GM18508 (cell line): Measurements from ENCODE around the gene COA7.
A peak's percentile ranks its signal among the peaks of the same experiment; 100 is the strongest.
"Not testable (repeated sequence)": the region's sequence is repeated elsewhere in the genome, so short reads cannot be mapped to it uniquely, and the experiment has no call there.

Experiments used
- ATAC-seq: cut with Tn5 transposase; IDR thresholded peaks from one replicate; pipeline ENCODE4 v1.9.1; 2021; ENCODE audit warnings: moderate number of reproducible peaks; ENCODE audit not compliant: insufficient read depth, unreplicated experiment

Gene COA7

DNA sequence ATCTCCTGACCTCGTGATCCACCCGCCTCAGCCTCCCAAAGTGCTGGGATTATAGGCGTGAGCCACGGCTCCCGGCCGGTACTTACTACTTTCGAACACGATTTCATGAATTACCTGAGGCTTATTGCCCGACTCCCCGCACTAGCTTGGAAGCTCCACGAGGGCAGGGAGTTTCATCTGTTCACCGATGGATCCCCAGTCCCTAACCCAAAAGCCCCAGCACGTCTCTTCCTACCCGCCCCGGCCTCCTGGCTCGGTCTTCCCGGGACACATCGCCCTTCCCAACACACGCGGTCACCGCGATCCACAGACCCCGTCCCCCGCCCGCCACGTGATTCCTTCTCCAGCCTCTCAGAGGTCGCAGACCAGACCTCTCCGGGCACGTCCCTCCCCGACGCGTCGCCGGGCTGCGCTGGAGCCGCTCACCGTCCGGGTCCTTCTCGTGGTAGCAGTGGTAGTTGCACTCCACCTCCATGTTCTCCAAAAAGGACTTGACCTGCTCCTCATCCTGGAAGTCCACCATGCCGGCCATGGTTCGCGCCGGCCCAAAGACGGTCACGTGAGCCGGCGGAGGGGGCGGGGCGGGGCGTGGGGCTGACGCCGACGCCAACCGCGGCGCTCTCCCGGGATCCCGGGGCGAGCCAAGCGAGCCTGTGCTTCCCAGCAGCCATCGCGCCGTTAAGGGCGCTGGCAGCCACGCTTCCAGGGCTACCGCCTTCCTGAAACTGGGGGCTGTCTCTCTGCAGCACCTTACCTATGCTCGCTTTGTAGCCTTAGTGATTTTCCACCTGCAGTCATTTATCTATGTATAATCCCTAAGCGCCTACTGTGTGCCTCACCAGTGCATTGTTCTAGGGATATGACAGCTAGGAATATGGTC lies at the start of gene COA7:
TSS of gene COA7 (minus strand) at position 553 of the 880 bp plus-strand sequence. CDS start at position 532, 21 bp downstream.
- no peak for ATAC-seq

DNA sequence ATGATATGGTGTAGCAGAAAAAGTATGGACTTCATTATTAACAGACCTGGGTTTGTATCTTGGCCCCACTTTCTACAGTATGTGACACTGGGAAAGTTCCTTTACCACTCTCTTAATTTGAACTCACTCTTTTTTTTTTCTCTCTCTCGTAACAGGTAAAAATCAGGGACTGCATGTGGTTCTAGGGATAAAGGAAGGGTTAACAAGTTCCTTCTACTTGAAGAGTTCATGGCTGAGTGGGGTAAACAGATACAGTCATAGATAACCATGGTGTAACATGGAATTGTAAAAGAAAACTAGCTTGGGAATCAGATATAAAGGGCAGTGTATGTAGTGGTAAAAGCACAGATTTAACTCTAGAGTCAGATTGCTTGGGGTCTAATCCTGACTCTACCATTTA lies 49.3 kb upstream of the COA7 start:
- no peak for ATAC-seq

DNA sequence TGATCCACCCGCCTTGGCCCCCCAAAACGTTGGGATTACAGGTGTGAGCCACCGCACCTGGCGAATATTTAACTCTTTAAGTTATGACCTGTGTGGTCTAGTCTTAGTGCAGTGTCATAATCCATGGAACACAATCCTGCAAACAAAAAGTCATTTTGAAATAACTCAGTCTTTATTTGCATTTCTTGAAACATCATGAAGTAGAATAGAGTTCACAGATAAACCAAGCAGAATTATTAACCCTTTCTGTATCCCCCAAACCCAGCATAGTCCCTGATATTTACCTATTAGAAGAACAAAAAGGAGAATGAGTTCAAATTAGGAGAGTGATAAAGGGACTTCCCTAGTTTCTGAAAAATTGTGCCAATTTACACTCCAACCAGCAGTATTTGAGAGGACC lies 48.0 kb upstream of the COA7 start:
- ATAC-seq = no peak

DNA sequence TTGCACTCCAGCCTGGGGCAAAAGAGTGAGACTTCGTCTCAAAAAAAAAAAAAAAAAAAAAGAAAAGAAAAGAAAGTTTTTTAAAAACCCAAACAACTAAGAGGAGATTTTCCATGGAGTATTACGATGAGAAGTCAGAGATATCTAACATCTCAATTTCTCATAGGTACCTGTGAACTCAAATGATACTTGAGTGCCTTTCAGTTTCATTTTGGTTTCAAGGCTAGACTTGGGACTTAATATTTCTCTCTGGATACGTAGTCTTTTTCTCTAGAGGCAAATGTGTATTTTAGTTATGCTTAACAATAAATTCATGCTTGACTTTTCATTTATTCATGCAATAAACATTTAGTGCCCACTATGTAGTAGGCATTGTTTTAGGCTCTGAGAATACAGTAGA lies 43.1 kb upstream of the COA7 start:
- no peak for ATAC-seq

DNA sequence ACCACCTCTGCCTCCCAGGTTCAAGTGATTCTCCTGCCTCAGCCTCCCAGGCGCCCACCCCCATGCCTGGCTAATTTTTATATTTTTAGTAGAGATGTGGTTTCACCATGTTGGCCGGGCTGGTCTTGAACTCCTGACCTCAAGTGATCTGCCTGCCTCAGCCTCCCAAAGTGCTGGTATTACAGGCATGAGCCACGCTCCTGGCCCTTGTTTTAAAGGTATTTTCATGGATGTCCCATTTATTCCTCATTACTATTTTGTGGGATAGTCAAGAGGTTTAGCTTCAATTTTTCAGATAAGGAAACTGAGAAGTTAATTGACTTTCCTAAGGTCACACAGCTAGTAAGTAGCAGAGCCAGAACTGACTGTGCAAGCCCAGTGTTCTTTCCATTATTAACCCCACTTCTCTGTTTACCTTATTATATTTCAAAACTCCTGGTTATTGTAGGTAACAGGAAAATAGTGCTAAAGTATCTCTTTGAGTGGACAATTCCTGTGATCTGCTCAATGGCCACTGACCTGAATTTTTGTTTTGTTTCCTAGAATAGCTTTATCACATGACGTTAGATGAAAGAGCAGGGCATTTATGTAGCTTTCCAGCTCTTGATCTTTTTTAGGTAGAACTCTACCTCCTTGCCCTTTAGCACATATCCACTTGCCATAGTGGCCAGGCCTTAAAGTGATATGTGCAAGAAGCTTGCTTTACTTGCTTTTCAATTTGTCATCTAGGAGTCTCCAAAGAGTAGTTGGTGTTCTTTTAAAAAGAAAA lies 41.7 kb upstream of the COA7 start:
- no peak for ATAC-seq

DNA sequence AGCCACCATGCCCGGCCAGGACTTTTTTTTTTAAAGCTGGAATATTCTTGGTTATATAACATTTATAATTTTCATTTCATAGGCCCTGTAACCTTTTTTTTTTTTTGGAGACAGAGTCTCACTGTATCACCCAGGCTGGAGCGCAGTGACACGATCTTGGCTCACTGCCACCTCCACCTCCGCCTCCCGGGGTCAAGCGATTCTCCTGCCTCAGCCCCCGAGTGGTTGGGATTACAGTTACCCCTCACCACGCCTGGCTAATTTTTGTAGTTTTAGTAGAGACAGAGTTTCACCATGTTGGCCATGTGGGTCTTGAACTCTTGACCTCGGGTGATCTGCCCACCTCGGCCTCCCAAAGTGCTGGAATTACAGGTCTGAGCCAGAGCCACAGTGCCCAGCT lies 40.7 kb upstream of the COA7 start:
- ATAC-seq = no peak

DNA sequence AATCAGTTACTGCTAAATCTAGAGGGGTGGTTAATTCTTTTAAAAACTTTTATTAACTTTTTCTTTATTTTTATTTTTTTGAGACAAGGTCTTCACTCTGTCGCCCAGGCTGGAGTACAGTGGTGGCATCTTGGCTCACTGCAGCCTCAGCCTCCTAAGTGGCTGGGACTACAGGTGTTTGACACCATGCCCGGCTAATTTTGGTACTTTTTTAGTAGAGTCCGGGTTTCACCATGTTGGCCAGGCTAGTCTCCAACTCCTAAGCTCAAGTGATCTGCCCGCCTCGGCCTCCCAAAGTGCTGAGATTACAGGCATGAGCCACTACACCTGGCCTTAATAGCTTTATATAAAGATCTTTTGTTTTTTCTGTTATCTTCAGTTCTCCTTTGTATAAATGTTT lies 40.0 kb upstream of the COA7 start:
- no peak for ATAC-seq

DNA sequence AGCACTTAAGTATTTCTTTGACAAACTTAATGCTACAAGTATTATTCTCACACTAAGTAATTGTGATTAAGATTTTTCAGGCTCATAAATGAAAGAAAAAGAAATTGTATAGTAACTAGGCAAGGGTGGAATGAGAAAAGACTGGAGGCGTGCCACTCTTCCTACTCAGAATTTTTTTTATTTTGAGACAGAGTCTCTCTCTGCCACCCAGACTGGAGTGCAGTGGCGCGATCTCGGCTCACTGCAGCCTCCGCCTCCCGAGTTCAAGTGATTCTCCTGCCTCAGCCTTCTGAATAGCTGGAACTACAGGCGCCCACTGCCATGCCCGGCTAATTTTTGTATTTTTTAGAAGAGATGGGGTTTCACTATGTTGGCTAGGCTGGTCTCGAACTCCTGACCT lies 37.2 kb upstream of the COA7 start:
- not testable (repeated sequence) for ATAC-seq

DNA sequence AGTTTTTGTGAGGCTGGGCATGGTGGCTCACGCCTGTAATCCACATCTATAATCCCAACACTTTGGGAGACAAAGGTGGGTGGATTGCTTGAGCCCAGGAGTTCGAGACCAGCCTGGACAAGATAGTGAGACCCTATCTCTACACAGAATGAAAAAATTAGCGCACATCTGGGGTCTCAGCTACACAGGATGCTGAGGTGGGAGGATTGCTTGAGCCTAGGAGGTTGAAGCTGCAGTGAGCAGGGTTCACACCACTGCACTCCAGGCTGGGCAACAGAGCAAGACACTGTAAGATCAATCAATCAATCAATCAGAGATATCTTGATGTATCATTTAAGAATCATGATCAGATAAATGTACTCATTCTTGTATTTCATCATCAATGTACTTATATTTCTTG lies 35.2 kb upstream of the COA7 start:
- ATAC-seq = no peak

DNA sequence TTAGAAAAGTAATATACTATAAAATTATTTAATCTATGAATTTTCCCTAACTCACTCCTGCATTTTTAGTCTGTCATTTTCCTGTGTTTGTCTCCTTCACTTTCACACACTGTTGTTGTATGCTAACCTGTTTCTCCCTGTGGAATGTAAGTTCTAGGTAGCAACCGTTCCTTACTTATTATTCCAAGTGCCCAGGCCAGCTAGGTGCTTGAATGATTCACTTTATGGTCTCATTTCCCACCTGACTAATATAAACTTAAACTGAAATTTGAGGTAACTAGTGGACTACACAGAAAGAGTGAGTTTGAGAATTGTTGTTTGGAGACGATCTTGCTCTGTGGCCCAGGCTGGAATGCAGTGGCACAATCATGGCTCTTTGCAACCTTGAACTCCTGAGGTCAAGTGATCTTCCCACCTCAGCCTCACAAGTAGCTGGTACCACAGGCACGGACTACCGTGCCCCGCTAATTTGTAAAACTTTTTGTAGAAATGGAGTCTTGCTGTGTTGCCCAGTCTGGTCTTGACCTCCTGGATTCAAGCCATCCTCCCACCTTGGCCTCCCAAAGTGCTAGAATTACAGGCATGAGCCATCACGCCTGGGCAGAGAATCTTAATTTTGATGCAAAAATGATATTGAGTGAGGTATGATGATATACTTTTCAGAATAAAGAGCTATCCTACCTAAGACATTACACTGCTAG lies 30.0 kb upstream of the COA7 start:
- ATAC-seq = no peak

DNA sequence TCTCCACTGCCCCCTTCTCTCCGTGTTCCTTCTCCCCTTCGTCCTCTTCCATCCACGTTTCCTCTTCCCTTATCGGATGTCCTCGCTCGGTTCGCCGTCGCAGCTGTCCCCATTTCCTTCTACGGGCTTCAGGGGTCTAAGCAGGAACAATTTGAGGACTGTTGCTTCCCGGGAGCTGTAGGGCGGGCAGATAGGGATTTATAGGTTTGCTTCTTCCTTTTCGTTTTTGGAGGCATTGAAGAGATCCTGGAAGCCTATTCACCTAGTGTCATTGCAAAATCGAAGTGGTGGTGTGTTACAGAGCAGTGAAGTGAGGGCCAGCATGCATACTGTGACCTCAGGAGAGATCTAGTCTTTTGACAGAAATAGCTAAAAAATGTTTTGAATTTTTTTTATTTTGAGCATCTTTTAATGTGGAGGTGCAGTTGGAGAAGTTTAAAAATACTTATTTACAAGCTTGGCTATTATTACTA lies 29.0 kb upstream of the COA7 start:
- no peak for ATAC-seq

DNA sequence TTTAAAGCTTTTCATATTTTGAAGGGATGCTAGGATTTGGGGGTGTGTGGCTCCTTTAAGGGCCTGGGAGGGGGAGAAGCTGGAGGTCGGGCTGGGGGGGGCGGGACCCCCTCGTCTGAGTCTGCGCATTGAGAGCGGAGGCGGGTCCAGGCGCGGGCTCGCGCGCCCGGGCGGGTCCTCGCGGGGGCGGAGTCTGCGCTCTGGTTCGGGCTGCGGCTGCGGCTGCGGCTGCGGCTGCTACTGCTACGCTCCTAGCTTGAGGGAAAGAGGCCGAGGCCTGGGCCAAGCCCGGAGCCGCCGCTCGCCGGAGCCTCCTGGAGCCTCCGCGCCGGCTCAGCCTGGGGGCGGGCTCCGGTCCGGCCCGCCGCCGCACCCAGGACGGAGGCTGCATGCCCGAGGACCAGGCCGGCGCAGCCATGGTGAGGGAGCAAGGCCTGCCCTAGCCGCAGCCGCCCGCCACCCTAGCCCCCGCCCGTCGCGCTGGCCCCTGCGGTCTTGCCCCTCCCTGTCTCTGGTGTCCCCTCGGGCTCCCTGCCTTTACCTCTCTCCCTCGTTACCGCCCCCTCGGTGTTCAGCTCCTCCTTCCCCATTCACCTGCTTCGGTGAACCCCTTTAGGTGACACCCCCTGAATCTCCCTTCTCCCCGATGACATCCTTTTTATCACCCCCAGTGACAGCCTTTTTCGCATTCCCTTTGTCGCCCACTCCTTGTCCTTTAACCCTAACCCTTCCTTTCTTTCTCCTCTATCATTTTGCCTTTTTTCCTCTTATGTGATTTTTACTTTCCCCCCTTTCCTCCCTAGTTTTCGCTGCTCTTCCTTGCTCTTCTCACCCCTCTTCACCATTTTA lies 28.3 kb upstream of the COA7 start, which contains the start of gene ZYG11B:
TSS of gene ZYG11B (plus strand) at position 189 of the 849 bp plus-strand sequence. CDS start at position 390, 201 bp downstream.
- ATAC-seq = peak; percentile 67

DNA sequence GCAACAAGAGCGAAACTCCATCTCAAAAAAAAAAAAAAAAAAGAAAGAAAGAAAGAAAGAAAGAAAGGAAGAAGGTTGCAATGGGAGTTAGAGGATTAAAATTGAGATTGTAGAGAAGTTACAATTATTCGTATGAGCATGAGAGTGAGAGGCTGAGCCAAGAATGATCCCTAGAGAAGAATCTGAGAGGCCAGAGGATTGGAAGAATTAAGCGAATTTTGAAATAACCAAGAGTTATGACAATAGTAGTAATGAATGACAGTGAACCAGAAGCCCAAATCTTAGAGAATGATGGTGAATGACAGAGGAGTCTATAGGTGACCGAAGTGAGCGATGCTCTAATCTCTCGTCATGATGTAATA lies 27.7 kb upstream of the COA7 start:
- ATAC-seq = no peak

DNA sequence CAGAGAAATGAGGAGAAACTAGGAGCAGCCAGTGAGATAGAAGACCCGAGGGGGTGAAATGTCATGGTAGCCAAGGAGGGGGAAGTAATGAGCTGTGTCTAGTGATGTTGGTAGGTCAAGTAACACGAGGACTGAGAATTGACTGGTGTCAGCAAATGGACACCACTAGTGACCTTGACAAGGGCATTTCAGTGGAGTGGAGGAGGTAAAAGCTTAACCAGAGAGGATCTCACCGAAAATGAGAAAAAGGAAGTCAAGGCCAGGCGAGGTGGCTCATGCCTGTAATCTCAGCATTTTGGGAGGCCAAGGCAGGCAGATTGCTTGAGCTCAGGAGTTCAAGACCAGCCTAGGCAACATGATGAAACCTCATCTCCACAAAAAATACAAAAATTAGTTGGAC lies 25.1 kb upstream of the COA7 start:
- no peak for ATAC-seq

DNA sequence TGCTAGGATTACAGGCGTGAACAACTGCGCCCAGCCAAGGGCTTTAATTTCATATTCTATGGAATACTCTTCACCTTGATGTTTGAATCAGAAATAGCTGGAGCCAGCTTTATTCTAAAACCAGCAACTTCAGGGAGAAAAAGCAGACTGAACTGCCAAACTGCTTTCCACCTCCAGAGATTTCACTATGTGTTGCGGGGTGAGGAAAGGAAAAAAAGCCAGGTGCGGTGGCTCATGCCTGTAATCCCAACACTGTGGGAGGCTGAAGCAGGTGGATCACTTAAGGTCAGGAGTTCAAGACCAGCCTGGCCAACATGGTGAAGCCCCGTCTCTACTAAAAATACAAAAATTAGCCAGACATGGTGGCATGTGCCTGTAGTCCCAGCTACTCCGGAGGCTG lies 17.1 kb upstream of the COA7 start:
- not testable (repeated sequence) for ATAC-seq

DNA sequence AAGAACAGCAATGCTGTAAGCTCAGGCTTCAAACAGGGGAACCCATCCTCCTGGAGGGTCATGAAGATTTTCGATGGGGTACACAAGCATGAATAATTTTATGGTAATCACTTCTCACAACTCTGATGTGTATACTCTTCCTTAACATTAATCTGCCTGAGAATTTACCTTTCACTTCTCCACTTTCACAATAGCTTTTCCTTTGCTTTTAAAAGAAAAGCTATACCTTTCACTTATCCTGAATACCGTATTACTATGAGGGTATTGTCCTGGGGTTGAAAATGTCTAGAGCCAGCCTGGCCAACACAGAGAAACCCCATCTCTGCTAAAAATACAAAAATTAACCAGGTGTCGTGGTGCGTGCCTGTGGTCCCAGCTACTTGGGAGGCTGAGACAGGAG lies 15.4 kb upstream of the COA7 start:
- no peak for ATAC-seq

DNA sequence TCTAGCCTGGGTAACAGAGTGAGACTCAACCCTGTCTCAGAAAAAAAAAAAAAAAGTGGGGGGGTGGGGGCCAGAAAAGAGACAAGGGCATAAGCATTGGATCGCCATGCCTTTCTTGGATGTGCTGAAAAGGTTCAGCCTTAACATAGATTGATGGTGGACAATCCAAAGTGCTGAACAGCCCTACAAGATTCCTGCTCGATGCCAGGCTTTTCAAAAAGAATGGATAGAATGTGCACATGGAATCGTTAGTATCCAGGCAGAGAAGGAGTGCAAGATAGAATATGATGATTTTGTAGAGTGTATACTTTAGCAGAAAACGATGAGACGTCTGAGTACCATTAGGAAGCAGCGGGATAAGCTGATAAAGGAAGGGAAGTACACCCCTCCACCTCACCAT lies 10.9 kb upstream of the COA7 start:
- no peak for ATAC-seq

DNA sequence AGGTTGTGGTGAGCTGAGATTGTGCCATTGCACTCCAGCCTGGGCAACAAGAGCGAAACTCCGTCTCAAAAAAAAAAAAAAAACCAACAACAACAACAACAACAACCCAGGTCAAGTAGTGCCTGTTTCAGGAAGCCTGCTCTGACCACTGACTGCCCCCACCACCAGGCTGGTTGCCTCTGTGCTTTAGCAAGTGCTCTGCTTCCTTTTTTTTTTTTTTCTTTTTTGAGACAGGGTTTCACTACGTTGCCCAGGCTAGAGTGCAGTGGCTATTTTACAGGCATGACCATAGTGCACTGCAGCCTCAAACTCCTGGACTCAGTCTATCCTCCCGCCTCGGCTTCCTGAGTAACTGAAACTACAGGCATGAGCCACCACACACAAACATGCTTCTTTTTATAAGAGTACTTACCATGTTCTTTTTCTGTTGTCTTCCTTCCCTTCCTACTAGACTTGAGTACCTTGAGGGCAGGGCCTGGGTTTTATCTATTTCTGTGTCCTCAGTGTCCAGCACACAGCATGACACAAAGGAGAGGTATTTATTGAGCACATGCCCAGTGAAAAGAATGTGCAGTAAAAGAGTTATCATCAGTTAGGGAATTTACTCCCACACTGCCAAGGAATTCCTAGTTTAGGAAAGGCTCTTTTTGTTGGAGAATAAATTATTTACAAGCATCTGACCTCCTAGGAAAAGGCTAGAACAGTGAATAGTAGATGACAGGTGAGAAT lies 9.9 kb upstream of the COA7 start:
- ATAC-seq = no peak
